Measurements from ENCODE around the gene OXNAD1. TPM values are rescaled to one million over a fixed set of nuclear protein-coding genes. Genes with fewer than 3 reads are reported as not detected.

OXNAD1 gene
- total and polyA plus RNA-seq, 2 of the 13 experiments (the other 11 are each of a cell fraction or from before 2014, with no cell fraction given): 9.9 to 18.8 TPM

DNA sequence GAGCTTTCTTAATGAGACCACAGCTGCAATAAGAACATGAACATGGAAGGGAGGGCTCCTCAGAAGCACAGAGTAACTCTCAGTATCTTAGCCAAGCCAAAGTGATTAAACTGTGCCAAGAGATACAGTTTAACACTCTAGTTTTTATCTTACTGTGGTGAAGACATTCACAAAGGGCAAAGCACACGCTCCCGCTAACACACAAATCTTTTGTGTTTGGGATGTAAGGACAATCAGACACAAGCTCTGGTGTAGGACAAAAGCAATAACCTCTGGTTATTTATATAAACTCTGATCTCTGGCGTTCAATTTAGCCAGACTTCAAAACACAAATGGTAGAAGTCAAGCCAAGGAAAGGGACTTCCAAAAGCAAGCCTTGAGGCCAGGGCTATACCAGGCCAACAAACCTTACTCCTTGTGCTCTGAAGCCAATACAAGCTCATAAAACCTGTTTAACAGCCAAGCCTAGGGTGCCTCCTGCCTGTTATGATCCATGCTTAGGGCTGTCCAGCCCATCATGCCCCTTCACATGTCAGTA is 28.1 kb upstream of the OXNAD1 start:
- Histone ChIP-seq H3K4me2 (ENCODE audit: low read depth, low read length) (no peak overlapping the region), H3K36me3 (replicated peaks in 1 of 2; ENCODE audit: control insufficient read depth in 1 of 2, insufficient read depth in 2 of 2, low read length in 2 of 2) (no peaks in the 10 kb centered on the region), H2AFZ (ENCODE audit: low read length) (no peak overlapping the region), H3K27me3 (ENCODE audit: control insufficient read depth in 1 of 2, insufficient read depth in 2 of 2, low read length in 2 of 2) (0 out of 5 replicates have a peak, but pooled peaks cover 0 to 10% of the 10 kb centered on the region in 2 experiments), H3K79me2 (ENCODE audit: insufficient read depth, low read length) (no peaks in the 10 kb centered on the region), H4K20me1 (ENCODE audit: insufficient read depth, low read length) (no peaks in the 10 kb centered on the region), H3K27ac (ENCODE audit: extremely low read length, insufficient read depth, low read length) (no peak overlapping the region), H3K9ac (ENCODE audit: insufficient read depth, low read depth, low read length) (no peak overlapping the region), H3K4me3 (replicated peaks in 1 of 3; ENCODE audit: insufficient read depth in 1 of 3, low read depth in 2 of 3, low read length in 3 of 3) (no peak overlapping the region), H3K9me3 (ENCODE audit: low read length) (no peaks in the 10 kb centered on the region), H3K4me1 (ENCODE audit: insufficient read depth, low read length) (no peaks in the 10 kb centered on the region)
- in situ Hi-C loops (cut with HindIII; ENCODE audit: extremely low pct_ligation_motif_present, low pct_unique_long_range_greater_than_20kb) (loop anchor here (25.0 kb wide), 1 partner anchor 600 kb away; no protein-coding TSS in a partner anchor), intact Hi-C loops (cut with micrococcal nuclease; ENCODE audit: unreplicated experiment) (no loop called here)
- no TSS peak for BruUV-seq (replicated peaks)
- DNase-seq (ENCODE audit: low spot score): no peak
- no peak for ATAC-seq
- FAIRE-seq: no peak
- WGBS (ENCODE audit: low lambda C conversion rate): 41% methylated on average over 3 of the region's 3 CpGs
- ChIA-PET POLR2A (interaction anchor here (1.1 kb wide), 1 partner anchor 11 kb away, joined by 3 read pairs; no protein-coding TSS in a partner anchor), CTCF (ENCODE audit: low intra/inter-chr PET ratio, low total read pairs) (no interaction called here)
- TF ChIP-seq NR1H2 (CRISPR knock-in tag; IDR thresholded peaks at IDR 0.05; ENCODE audit: borderline replicate concordance, low read depth) (no peak), HIVEP1 (CRISPR knock-in tag; IDR thresholded peaks at IDR 0.05) (no peak)

DNA sequence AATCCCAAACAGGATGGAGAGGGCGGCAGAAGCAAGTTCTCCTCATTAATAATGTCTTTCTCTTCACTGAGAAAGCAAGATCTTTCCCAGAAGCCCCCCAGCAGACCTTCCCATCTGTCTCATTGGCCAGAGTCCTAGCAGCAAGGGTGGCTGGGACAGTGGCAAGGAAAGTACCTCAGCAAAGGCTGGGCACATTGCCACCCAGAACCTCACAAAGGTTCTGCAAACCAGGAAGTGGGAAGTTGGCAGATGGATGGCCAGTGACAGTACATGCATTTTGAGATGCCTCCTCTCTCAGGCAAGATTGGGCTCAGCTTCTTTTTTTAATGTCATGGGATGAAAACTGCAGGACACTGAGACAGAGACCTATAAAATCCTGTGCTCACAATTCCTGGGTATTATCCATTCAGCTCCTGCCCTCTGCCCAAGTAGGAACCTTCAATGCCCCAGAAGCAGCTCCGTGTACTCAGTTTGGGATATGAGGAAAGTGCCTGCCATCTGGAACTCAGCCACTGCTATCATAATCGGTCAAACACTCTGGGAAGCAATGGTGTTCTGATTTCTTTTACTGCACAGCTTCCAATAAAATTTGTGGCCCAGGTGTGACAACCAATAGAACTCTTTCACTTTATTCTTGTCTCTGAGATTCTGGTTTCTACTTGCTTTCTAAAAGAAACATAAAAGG is 25.8 kb upstream of the OXNAD1 start:
- Histone ChIP-seq H2AFZ (ENCODE audit: low read length) (no peak overlapping the region), H3K9ac (ENCODE audit: insufficient read depth, low read depth, low read length) (no peak overlapping the region), H3K27ac (ENCODE audit: extremely low read length, insufficient read depth, low read length) (no peak overlapping the region), H3K9me3 (ENCODE audit: low read length) (no peaks in the 10 kb centered on the region), H3K27me3 (ENCODE audit: control insufficient read depth in 1 of 2, insufficient read depth in 2 of 2, low read length in 2 of 2) (peaks cover under 1 to 15% of the 10 kb centered on the region in 2 experiments; a peak in 2 of 5 replicates), H3K36me3 (replicated peaks in 1 of 2; ENCODE audit: control insufficient read depth in 1 of 2, insufficient read depth in 2 of 2, low read length in 2 of 2) (no peaks in the 10 kb centered on the region), H3K4me2 (ENCODE audit: low read depth, low read length) (no peak overlapping the region), H4K20me1 (ENCODE audit: insufficient read depth, low read length) (no peaks in the 10 kb centered on the region), H3K79me2 (ENCODE audit: insufficient read depth, low read length) (no peaks in the 10 kb centered on the region), H3K4me1 (ENCODE audit: insufficient read depth, low read length) (no peaks in the 10 kb centered on the region), H3K4me3 (replicated peaks in 1 of 3; ENCODE audit: insufficient read depth in 1 of 3, low read depth in 2 of 3, low read length in 3 of 3) (no peak overlapping the region)
- WGBS (ENCODE audit: low lambda C conversion rate): 28% methylated on average over 3 of the region's 3 CpGs
- intact Hi-C loops (cut with micrococcal nuclease; ENCODE audit: unreplicated experiment): no loop called here
- CTCF ChIA-PET (ENCODE audit: low intra/inter-chr PET ratio, low total read pairs): no interaction called here
- POLR2A ChIA-PET: no interaction called here
- in situ Hi-C loops (cut with HindIII; ENCODE audit: extremely low pct_ligation_motif_present, low pct_unique_long_range_greater_than_20kb): loop anchor here (25.0 kb wide), 1 partner anchor 602 kb away; no protein-coding TSS in a partner anchor
- DNase-seq (ENCODE audit: low spot score) (no peak), ATAC-seq (no peak), FAIRE-seq (no peak)
- no TSS peak for BruUV-seq (replicated peaks)
- TF ChIP-seq ZSCAN25 (CRISPR knock-in tag; IDR thresholded peaks at IDR 0.05) (no peak), KDM5A (IDR thresholded peaks at IDR 0.05; ENCODE audit: borderline replicate concordance, low read length) (no peak), ZNF484 (CRISPR knock-in tag; IDR thresholded peaks at IDR 0.05; ENCODE audit: borderline replicate concordance, low read depth) (no peak), ZNF207 (IDR thresholded peaks at IDR 0.05; ENCODE audit: borderline replicate concordance) (no peak), ZNF362 (CRISPR knock-in tag; IDR thresholded peaks at IDR 0.05; ENCODE audit: borderline replicate concordance) (no peak), ZSCAN5A (CRISPR knock-in tag; IDR thresholded peaks at IDR 0.05; ENCODE audit: borderline replicate concordance) (no peak), ZNF556 (CRISPR knock-in tag; IDR thresholded peaks at IDR 0.05; ENCODE audit: borderline replicate concordance) (no peak), ZNF33B (CRISPR knock-in tag; IDR thresholded peaks at IDR 0.05) (no peak), TBX3 (IDR thresholded peaks at IDR 0.05; ENCODE audit: borderline replicate concordance) (no peak), NRL (CRISPR knock-in tag; IDR thresholded peaks at IDR 0.05; ENCODE audit: borderline replicate concordance) (no peak), GZF1 (CRISPR knock-in tag; IDR thresholded peaks at IDR 0.05) (no peak), ARID2 (CRISPR knock-in tag; IDR thresholded peaks at IDR 0.05; ENCODE audit: borderline replicate concordance) (no peak), ZNF543 (CRISPR knock-in tag; IDR thresholded peaks at IDR 0.05) (no peak), ZNF143 (CRISPR knock-in tag; IDR thresholded peaks at IDR 0.05) (no peak)

Data from HepG2 (cell line).